Measurements from ENCODE around the gene KCNN3.

DNA sequence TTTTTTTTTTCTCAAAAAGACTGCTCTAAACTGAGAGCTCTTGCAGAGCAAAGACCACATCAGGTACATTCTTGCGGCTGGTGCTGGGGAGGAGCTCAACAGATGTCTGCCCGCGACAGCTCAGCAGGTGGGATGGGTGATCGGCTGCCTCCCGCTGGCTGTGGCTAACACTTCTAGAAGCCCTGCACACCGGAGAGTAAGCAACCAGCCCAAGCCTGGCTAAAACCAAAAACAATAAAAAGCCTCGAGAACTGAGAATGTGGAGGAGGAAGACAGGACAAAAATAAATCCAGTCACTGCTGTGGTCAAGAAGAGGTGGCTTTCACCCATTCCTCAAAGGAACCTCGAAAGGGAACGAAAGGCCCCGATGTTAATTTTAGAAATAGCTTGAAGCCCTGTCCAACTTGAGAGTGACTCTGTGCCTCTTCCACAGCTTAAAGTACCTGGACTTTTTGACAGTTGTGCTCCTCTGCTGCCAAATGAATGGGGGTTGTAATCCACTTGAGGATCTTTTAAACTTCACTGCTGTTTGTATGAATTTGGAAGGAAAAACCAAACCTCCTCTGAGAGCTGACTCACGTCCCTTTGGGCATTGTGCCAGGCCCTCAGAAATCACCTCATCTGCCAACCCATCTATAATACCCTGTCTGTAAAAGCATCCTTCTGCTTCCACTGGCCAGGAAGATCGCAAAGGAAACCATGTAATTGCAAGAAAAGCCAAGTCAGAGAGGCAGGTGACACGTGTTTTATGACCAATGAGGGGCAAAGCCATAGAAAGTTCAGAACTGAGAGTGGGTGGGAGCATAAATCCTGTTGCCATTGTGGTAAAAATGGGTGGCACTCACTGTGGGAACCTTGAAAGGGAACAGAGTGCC, 78.6 kb downstream of the KCNN3 start:
- TF ChIP-seq OSR1 (CRISPR knock-in tag; IDR thresholded peaks at IDR 0.05) (no peak), CSDC2 (CRISPR knock-in tag; IDR thresholded peaks at IDR 0.05) (no peak), ZNF70 (CRISPR knock-in tag; IDR thresholded peaks at IDR 0.05) (no peak), ZFP30 (CRISPR knock-in tag; IDR thresholded peaks at IDR 0.05) (no peak)

Data from SK-N-SH treated with all-trans-retinoic acid at 6 μM for 48 hours (cell line).